Measurements from ENCODE around the gene CHRNE. TPM values are rescaled to one million over a fixed set of nuclear protein-coding genes. Genes with fewer than 3 reads are reported as not detected.

The CHRNE gene
- total RNA-seq, 6 experiments from 2014 or later = 0.07 to 0.15 (median 0.07) TPM; not detected in 3

- H3K9me3 Mint-ChIP-seq = no peaks in the 10 kb centered on the region
- H3K4me3 Mint-ChIP-seq = peak overlapping the region; percentile 91
- H3K27me3 Mint-ChIP-seq (ENCODE audit: insufficient read depth) = peaks cover 11% of the 10 kb centered on the region
- peak; percentile 80 for DNase-seq
- peaks cover 64% of the 10 kb centered on the region for H3K4me1 Mint-ChIP-seq (ENCODE audit: low read depth)
- H3K27ac Mint-ChIP-seq = peak overlapping the region; percentile 84
- H3K36me3 Mint-ChIP-seq (ENCODE audit: low read depth) = peaks cover 38% of the 10 kb centered on the region
- no peak for TF ChIP-seq CTCF (IDR thresholded peaks at IDR 0.05)
Observed at GRCh38 chr17:4948931-4949320, 46.0 kb upstream of the CHRNE start.

- Mint-ChIP-seq H3K27me3 (ENCODE audit: insufficient read depth) (peaks cover 11% of the 10 kb centered on the region), H3K9me3 (no peaks in the 10 kb centered on the region), H3K36me3 (ENCODE audit: low read depth) (peaks cover 41% of the 10 kb centered on the region), H3K27ac (peak within 1 kb of the TSS; percentile 93), H3K4me3 (peak within 1 kb of the TSS; percentile 91), H3K4me1 (ENCODE audit: low read depth) (peaks cover 63% of the 10 kb centered on the region)
- no peak for TF ChIP-seq CTCF (IDR thresholded peaks at IDR 0.05)
- peak; percentile 85 for DNase-seq
Observed at GRCh38 chr17:4948166-4948930, 45.5 kb upstream of the CHRNE start, which contains the start of gene PFN1. Gene PFN1 (minus strand): TSS chr17:4948530. CDS start chr17:4948394, 136 bp downstream.

- peak; percentile 49 for DNase-seq
- Mint-ChIP-seq H3K4me1 (ENCODE audit: low read depth) (peaks cover 63% of the 10 kb centered on the region), H3K27me3 (ENCODE audit: insufficient read depth) (peaks cover 11% of the 10 kb centered on the region), H3K27ac (peak overlapping the region; percentile 93), H3K9me3 (no peaks in the 10 kb centered on the region), H3K4me3 (peak overlapping the region; percentile 91), H3K36me3 (ENCODE audit: low read depth) (peaks cover 48% of the 10 kb centered on the region)
- TF ChIP-seq CTCF (IDR thresholded peaks at IDR 0.05) = no peak
Observed at GRCh38 chr17:4947411-4948165, 44.7 kb upstream of the CHRNE start.

GRCh38 chr17:4947010-4947410 lies 44.1 kb upstream of the CHRNE start:
- H3K9me3 Mint-ChIP-seq = no peaks in the 10 kb centered on the region
- peak overlapping the region; percentile 91 for H3K4me3 Mint-ChIP-seq
- peak overlapping the region; percentile 91 for H3K27ac Mint-ChIP-seq
- H3K27me3 Mint-ChIP-seq (ENCODE audit: insufficient read depth) = peaks cover 11% of the 10 kb centered on the region
- no peak for DNase-seq
- TF ChIP-seq CTCF (IDR thresholded peaks at IDR 0.05) = no peak
- peaks cover 49% of the 10 kb centered on the region for H3K36me3 Mint-ChIP-seq (ENCODE audit: low read depth)
- peaks cover 68% of the 10 kb centered on the region for H3K4me1 Mint-ChIP-seq (ENCODE audit: low read depth)

- DNase-seq = no peak
- Mint-ChIP-seq H3K27me3 (ENCODE audit: insufficient read depth) (peaks cover 11% of the 10 kb centered on the region), H3K4me3 (peak overlapping the region; percentile 91), H3K9me3 (no peaks in the 10 kb centered on the region), H3K36me3 (ENCODE audit: low read depth) (peaks cover 55% of the 10 kb centered on the region), H3K27ac (peak overlapping the region; percentile 91), H3K4me1 (ENCODE audit: low read depth) (peaks cover 69% of the 10 kb centered on the region)
- no peak for TF ChIP-seq CTCF (IDR thresholded peaks at IDR 0.05)
Observed at GRCh38 chr17:4946312-4946976, 43.5 kb upstream of the CHRNE start.

All from HFFc6 (cell line).